KMS-11 (cell line): ENCODE measurements around the gene PEX26.

Experiments used
- H2AFZ ChIP-seq: fragments of 200-600 bp; sonication (generic); 2 replicates; pipeline ENCODE4 v1.6.1; 2016; ENCODE audit warnings: antibody characterized with exemption, mixed run types, low read depth
- H3K27ac ChIP-seq: fragments of 200-600 bp; sonication (generic); 2 replicates; pipeline ENCODE4 v1.6.1; 2016; ENCODE audit warnings: mild to moderate bottlenecking, mixed run types
- H3K27me3 ChIP-seq: fragments of 200-600 bp; sonication (generic); 2 replicates; pipeline ENCODE4 v1.6.1; 2017; ENCODE audit warnings: mild to moderate bottlenecking, low read depth, mixed run types, moderate library complexity; ENCODE audit not compliant: insufficient read depth
- H3K36me3 ChIP-seq: fragments of 200-600 bp; sonication (generic); 2 replicates; pipeline ENCODE4 v1.6.1; 2017; ENCODE audit warnings: mild to moderate bottlenecking, mixed run types; ENCODE audit not compliant: insufficient read depth
- H3K4me1 ChIP-seq: fragments of 200-600 bp; sonication (generic); 2 replicates; pipeline ENCODE4 v1.6.1; 2016; ENCODE audit warnings: mild to moderate bottlenecking, low read depth, mixed run types; ENCODE audit not compliant: poor library complexity, severe bottlenecking
- H3K4me2 ChIP-seq: fragments of 200-600 bp; sonication (generic); 2 replicates; pipeline ENCODE4 v1.7.0; 2016; ENCODE audit warnings: mild to moderate bottlenecking, mixed run types
- H3K4me3 ChIP-seq: fragments of 200-600 bp; sonication (generic); IDR thresholded peaks from 2 replicates; pipeline ENCODE4 v1.6.1; 2017; ENCODE audit warnings: low read depth, low read length, mixed read lengths; ENCODE audit not compliant: insufficient read depth
- H3K79me2 ChIP-seq: fragments of 200-600 bp; sonication (generic); 2 replicates; pipeline ENCODE4 v1.6.1; 2016; ENCODE audit warnings: low read depth, mixed run types; ENCODE audit not compliant: insufficient read depth
- H3K9ac ChIP-seq: fragments of 200-600 bp; sonication (generic); 2 replicates; pipeline ENCODE4 v1.6.1; 2016; ENCODE audit warnings: mild to moderate bottlenecking, mixed run types
- H4K20me1 ChIP-seq: fragments of 200-600 bp; sonication (generic); 2 replicates; pipeline ENCODE4 v1.6.1; 2016; ENCODE audit warnings: mild to moderate bottlenecking, mixed run types; ENCODE audit not compliant: insufficient read depth
- TF ChIP-seq, protein P1 (sequence below): fragments of 200-600 bp; sonication (generic); conservative IDR thresholded peaks from 2 replicates; pipeline ENCODE4 v1.6.1; 2017; ENCODE audit warnings: low read depth, mild to moderate bottlenecking, antibody characterized with exemption, low read length, moderate library complexity, mixed read lengths

PEX26 gene

DNA sequence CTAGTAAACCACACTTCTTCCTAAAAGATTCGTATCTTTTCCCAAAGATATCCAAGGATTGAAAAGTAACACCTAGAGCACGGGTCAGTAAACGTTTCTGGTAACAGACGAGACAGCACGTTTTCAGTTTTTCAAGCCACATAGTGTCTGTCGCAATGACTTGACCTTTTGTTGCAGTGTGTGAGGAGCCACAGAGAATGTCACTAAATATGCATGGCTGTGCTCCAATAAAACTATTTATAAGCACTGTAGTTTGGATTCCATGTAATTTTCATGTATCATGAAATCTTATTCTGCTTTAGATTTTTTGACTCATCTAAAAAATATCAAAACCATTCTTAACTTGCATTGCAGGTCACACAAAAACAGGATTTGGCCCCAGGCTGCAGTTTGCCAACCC, 35.1 kb upstream of the PEX26 start:
- no peaks in the 10 kb centered on the region for H3K36me3 ChIP-seq
- no peak overlapping the region for H3K4me2 ChIP-seq
- no peak overlapping the region for H3K9ac ChIP-seq
- no peak overlapping the region for H3K27ac ChIP-seq
- H3K27me3 ChIP-seq: no peaks in the 10 kb centered on the region
- no peak overlapping the region for H3K4me3 ChIP-seq
- no peaks in the 10 kb centered on the region for H3K4me1 ChIP-seq
- TF ChIP-seq, protein P1, sequence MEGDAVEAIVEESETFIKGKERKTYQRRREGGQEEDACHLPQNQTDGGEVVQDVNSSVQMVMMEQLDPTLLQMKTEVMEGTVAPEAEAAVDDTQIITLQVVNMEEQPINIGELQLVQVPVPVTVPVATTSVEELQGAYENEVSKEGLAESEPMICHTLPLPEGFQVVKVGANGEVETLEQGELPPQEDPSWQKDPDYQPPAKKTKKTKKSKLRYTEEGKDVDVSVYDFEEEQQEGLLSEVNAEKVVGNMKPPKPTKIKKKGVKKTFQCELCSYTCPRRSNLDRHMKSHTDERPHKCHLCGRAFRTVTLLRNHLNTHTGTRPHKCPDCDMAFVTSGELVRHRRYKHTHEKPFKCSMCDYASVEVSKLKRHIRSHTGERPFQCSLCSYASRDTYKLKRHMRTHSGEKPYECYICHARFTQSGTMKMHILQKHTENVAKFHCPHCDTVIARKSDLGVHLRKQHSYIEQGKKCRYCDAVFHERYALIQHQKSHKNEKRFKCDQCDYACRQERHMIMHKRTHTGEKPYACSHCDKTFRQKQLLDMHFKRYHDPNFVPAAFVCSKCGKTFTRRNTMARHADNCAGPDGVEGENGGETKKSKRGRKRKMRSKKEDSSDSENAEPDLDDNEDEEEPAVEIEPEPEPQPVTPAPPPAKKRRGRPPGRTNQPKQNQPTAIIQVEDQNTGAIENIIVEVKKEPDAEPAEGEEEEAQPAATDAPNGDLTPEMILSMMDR: no peak
- H3K79me2 ChIP-seq: no peaks in the 10 kb centered on the region
- no peaks in the 10 kb centered on the region for H4K20me1 ChIP-seq
- H2AFZ ChIP-seq: no peak overlapping the region

- Histone ChIP-seq H3K79me2 (no peaks in the 10 kb centered on the region), H3K36me3 (no peaks in the 10 kb centered on the region), H3K9ac (no peak overlapping the region), H4K20me1 (no peaks in the 10 kb centered on the region), H2AFZ (no peak overlapping the region), H3K4me1 (no peaks in the 10 kb centered on the region), H3K4me3 (no peak overlapping the region), H3K27ac (no peak overlapping the region), H3K27me3 (no peaks in the 10 kb centered on the region), H3K4me2 (no peak overlapping the region)
- TF ChIP-seq, protein P1: no peak
Measured at GRCh38 chr22:18044548-18045271, 33.1 kb upstream of the PEX26 start.

GRCh38 chr22:18045794-18046193, 32.0 kb upstream of the PEX26 start:
- H3K4me3 ChIP-seq: no peak overlapping the region
- H3K4me2 ChIP-seq: no peak overlapping the region
- no peak overlapping the region for H2AFZ ChIP-seq
- no peaks in the 10 kb centered on the region for H3K4me1 ChIP-seq
- H3K79me2 ChIP-seq: no peaks in the 10 kb centered on the region
- TF ChIP-seq, protein P1: no peak
- H4K20me1 ChIP-seq: no peaks in the 10 kb centered on the region
- no peaks in the 10 kb centered on the region for H3K36me3 ChIP-seq
- H3K27me3 ChIP-seq: no peaks in the 10 kb centered on the region
- H3K27ac ChIP-seq: no peak overlapping the region
- no peak overlapping the region for H3K9ac ChIP-seq

GRCh38 chr22:18048041-18048440, 29.7 kb upstream of the PEX26 start:
- no peak overlapping the region for H3K9ac ChIP-seq
- H3K4me3 ChIP-seq: no peak overlapping the region
- no peaks in the 10 kb centered on the region for H4K20me1 ChIP-seq
- TF ChIP-seq, protein P1: no peak
- no peak overlapping the region for H3K4me2 ChIP-seq
- H3K27me3 ChIP-seq: no peaks in the 10 kb centered on the region
- no peaks in the 10 kb centered on the region for H3K4me1 ChIP-seq
- no peak overlapping the region for H3K27ac ChIP-seq
- H3K36me3 ChIP-seq: no peaks in the 10 kb centered on the region
- no peak overlapping the region for H2AFZ ChIP-seq
- H3K79me2 ChIP-seq: no peaks in the 10 kb centered on the region
